Mesenchymal stem cell (in vitro differentiated cells and primary cell): ENCODE measurements around the gene ZNF621.
A peak's percentile ranks its signal among the peaks of the same experiment; 100 is the strongest.

Experiments
- DNase-seq: peaks from one replicate; pipeline ENCODE4 v3.0.0-alpha.2; 2013
- H2AFZ ChIP-seq: one replicate; pipeline ENCODE4 v1.6.1; 2013; ENCODE audit warnings: low read depth, mild to moderate bottlenecking, control low read depth, inconsistent platforms, low read length, moderate library complexity
- H2AK5ac ChIP-seq: 2 replicates; pipeline ENCODE4 v1.6.1; 2013; ENCODE audit warnings: low read length, moderate library complexity, mild to moderate bottlenecking, inconsistent platforms; ENCODE audit not compliant: severe bottlenecking
- H2BK120ac ChIP-seq: one replicate; pipeline ENCODE4 v1.6.1; 2013; ENCODE audit warnings: low read depth, mild to moderate bottlenecking, inconsistent platforms, low read length, moderate library complexity
- H2BK12ac ChIP-seq, 2 experiments: one replicate each; pipeline ENCODE4 v1.6.1; 2013; ENCODE audit warnings: inconsistent platforms in 2 of 2, low read length in 2 of 2, mild to moderate bottlenecking in 2 of 2, moderate library complexity in 2 of 2, control low read depth in 1 of 2
- H2BK15ac ChIP-seq: one replicate; pipeline ENCODE4 v1.6.1; 2013; ENCODE audit warnings: mild to moderate bottlenecking, low read depth, inconsistent platforms; ENCODE audit not compliant: poor library complexity, severe bottlenecking
- H2BK5ac ChIP-seq: 2 replicates; pipeline ENCODE4 v1.6.1; 2013; ENCODE audit warnings: low read depth, mild to moderate bottlenecking, low read length, control low read depth, inconsistent platforms; ENCODE audit not compliant: poor library complexity, severe bottlenecking
- H3K14ac ChIP-seq, 2 experiments: one replicate each; pipeline ENCODE4 v1.6.1; 2013; ENCODE audit warnings: inconsistent platforms in 2 of 2, low read length in 2 of 2, control low read depth in 1 of 2, mild to moderate bottlenecking in 1 of 2, moderate library complexity in 1 of 2
- H3K18ac ChIP-seq, 2 experiments: one replicate each; pipeline ENCODE4 v1.6.1; 2013; ENCODE audit warnings: inconsistent platforms in 2 of 2, low read length in 2 of 2, control low read depth in 1 of 2, low read depth in 1 of 2, mild to moderate bottlenecking in 1 of 2
- H3K23ac ChIP-seq, 2 experiments: one replicate each; pipeline ENCODE4 v1.6.1; 2013; ENCODE audit warnings: inconsistent platforms in 2 of 2, low read length in 2 of 2, mild to moderate bottlenecking in 2 of 2, moderate library complexity in 2 of 2, control low read depth in 1 of 2
- H3K27ac ChIP-seq: 2 replicates; pipeline ENCODE4 v1.5.1; 2013; ENCODE audit warnings: mild to moderate bottlenecking, moderate library complexity, low read length, control low read depth, inconsistent platforms; ENCODE audit not compliant: poor library complexity, severe bottlenecking
- H3K27me3 ChIP-seq, 2 experiments: 2 replicates each; pipeline versions ENCODE4 v1.6.1 to v1.7.0; 2013; ENCODE audit warnings: low read length in 2 of 2, mild to moderate bottlenecking in 2 of 2, moderate library complexity in 2 of 2, control low read depth in 1 of 2, inconsistent platforms in 1 of 2; ENCODE audit not compliant: control insufficient read depth in 1 of 2, insufficient read depth in 1 of 2
- H3K36me3 ChIP-seq, 2 experiments: 2 replicates each; pipeline versions ENCODE4 v1.6.1 to v1.7.0; 2013; ENCODE audit warnings: low read length in 2 of 2, control low read depth in 1 of 2, inconsistent platforms in 1 of 2, low read depth in 1 of 2, mild to moderate bottlenecking in 1 of 2; ENCODE audit not compliant: insufficient read depth in 2 of 2, control insufficient read depth in 1 of 2
- H3K4ac ChIP-seq, 2 experiments: one replicate each; pipeline ENCODE4 v1.6.1; 2013; ENCODE audit warnings: inconsistent platforms in 2 of 2, low read length in 2 of 2, mild to moderate bottlenecking in 2 of 2, moderate library complexity in 2 of 2, control low read depth in 1 of 2, low read depth in 1 of 2
- H3K4me1 ChIP-seq: 2 replicates; pipeline ENCODE4 v1.6.1; 2013; ENCODE audit warnings: low read depth, low read length, control low read depth; ENCODE audit not compliant: control insufficient read depth, insufficient read depth
- H3K4me2 ChIP-seq: 2 replicates; pipeline ENCODE4 v1.6.1; 2013; ENCODE audit warnings: low read length, mild to moderate bottlenecking, inconsistent platforms; ENCODE audit not compliant: poor library complexity, severe bottlenecking
- H3K4me3 ChIP-seq, 2 experiments: 2 replicates each; pipeline versions ENCODE4 v1.5.1 to v1.7.0; 2013; ENCODE audit warnings: low read length in 2 of 2, mild to moderate bottlenecking in 2 of 2, control low read depth in 1 of 2, low read depth in 1 of 2; ENCODE audit not compliant: insufficient read depth in 1 of 2
- H3K79me1 ChIP-seq: replicated peaks from 2 replicates; pipeline ENCODE4 v1.6.1; 2013; ENCODE audit warnings: mild to moderate bottlenecking, control low read depth, low read length, inconsistent platforms; ENCODE audit not compliant: poor library complexity, severe bottlenecking
- H3K9ac ChIP-seq: 2 replicates; pipeline ENCODE4 v1.7.0; 2013; ENCODE audit warnings: mild to moderate bottlenecking, low read length, moderate library complexity
- H3K9me3 ChIP-seq: 2 replicates; pipeline ENCODE4 v1.7.0; 2013; ENCODE audit warnings: mild to moderate bottlenecking, low read length; ENCODE audit not compliant: control insufficient read depth
- H4K8ac ChIP-seq: one replicate; pipeline ENCODE4 v1.6.1; 2013; ENCODE audit warnings: inconsistent platforms, mild to moderate bottlenecking, low read length, moderate library complexity
- H4K91ac ChIP-seq: one replicate; pipeline ENCODE4 v1.6.1; 2013; ENCODE audit warnings: mild to moderate bottlenecking, low read length, inconsistent platforms
- WGBS: methylation state at CpG from one replicate; pipeline ENCODE4 v1.1.7; 2013; ENCODE audit warnings: mixed read lengths; 5-methylcytosine and 5-hydroxymethylcytosine counted together

Gene ZNF621

DNA sequence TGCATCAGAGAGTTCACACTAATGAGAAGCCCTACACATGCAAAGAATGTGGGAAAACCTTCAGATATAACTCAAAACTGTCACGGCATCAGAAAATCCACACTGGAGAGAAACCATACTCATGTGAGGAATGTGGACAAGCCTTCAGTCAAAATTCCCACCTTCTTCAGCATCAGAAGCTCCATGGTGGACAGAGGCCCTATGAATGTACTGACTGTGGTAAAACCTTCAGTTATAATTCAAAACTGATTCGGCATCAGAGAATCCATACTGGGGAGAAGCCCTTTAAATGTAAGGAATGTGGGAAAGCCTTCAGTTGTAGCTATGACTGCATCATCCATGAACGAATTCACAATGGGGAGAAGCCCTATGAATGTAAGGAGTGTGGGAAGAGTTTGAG, 37.6 kb upstream of the ZNF621 start:
- Histone ChIP-seq H3K36me3 (peaks cover 21 to 53% of the 10 kb centered on the region in 2 experiments), H3K27me3 (no peaks in the 10 kb centered on the region), H3K23ac (no peak overlapping the region), H3K18ac (no peak overlapping the region), H2BK12ac (no peak overlapping the region), H2BK15ac (no peak overlapping the region), H3K4me2 (no peak overlapping the region), H3K4ac (no peak overlapping the region), H3K4me3 (no peak overlapping the region), H4K91ac (no peak overlapping the region), H4K8ac (no peak overlapping the region), H3K79me1 (peaks cover 2% of the 10 kb centered on the region), H2BK120ac (no peak overlapping the region), H3K14ac (no peak overlapping the region), H2AK5ac (no peak overlapping the region), H3K27ac (no peak overlapping the region), H3K9me3 (peaks cover 24% of the 10 kb centered on the region), H3K4me1 (no peaks in the 10 kb centered on the region), H2AFZ (no peak overlapping the region), H2BK5ac (no peak overlapping the region), H3K9ac (no peak overlapping the region)
- no peak for DNase-seq
- 100% methylated on average over 3 of the region's 3 CpGs for WGBS

DNA sequence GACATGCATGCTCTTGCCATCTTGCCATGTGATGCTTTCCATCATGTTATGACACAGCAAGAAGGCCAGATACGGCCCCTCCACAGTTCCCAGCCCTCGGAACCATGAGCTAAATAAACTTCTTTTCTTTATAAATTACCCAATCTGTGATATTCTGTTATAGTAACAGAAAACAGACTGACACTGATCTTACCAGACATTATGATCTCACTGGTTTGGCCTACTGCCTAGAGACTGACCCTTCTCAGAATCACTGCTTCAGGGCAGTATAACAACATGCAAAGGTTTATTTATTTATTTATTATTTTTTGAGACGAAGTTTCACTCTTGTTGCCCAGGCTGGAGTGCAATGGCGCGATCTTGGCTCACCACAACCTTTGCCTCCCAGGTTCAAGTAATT, 33.8 kb upstream of the ZNF621 start:
- Histone ChIP-seq H4K91ac (no peak overlapping the region), H3K4me1 (no peaks in the 10 kb centered on the region), H4K8ac (no peak overlapping the region), H3K4me2 (no peak overlapping the region), H3K27ac (no peak overlapping the region), H3K27me3 (no peaks in the 10 kb centered on the region), H2AFZ (no peak overlapping the region), H2BK120ac (no peak overlapping the region), H3K23ac (no peak overlapping the region), H2BK15ac (no peak overlapping the region), H2BK5ac (no peak overlapping the region), H3K4ac (no peak overlapping the region), H3K36me3 (peaks cover 12 to 25% of the 10 kb centered on the region in 2 experiments), H2AK5ac (no peak overlapping the region), H3K79me1 (no peaks in the 10 kb centered on the region), H3K9me3 (peaks cover 24% of the 10 kb centered on the region), H3K14ac (no peak overlapping the region), H2BK12ac (no peak overlapping the region), H3K4me3 (no peak overlapping the region), H3K18ac (no peak overlapping the region), H3K9ac (no peak overlapping the region)
- no peak for DNase-seq
- 90% methylated on average over 2 of the region's 5 CpGs for WGBS

DNA sequence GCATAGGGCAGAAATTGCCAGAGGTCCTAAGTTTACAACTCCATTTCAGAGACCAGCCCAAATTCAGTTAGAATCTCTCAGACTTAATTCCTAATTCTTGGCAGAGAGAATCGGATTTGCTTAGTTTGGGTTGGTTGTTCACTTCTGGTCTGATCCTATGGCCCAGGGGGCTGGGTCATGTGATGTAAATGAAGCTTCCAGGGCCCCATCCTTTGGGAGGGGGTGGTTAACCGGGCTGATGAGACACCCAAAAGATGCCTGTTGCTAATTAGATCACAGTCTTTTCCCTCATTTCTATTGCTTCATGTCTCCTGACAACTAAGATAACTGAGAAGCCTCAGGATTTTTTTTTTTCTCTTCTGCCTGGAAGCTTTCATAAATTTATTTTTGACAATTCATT, 30.1 kb upstream of the ZNF621 start:
- no peaks in the 10 kb centered on the region for H3K9me3 ChIP-seq
- H3K14ac ChIP-seq, result no peak overlapping the region
- no peak overlapping the region for H2AK5ac ChIP-seq
- no peak overlapping the region for H3K4me3 ChIP-seq
- no peaks in the 10 kb centered on the region for H3K4me1 ChIP-seq
- no peak overlapping the region for H3K4ac ChIP-seq
- H4K91ac ChIP-seq, result no peak overlapping the region
- H3K18ac ChIP-seq, result no peak overlapping the region
- no peak overlapping the region for H3K27ac ChIP-seq
- no peak overlapping the region for H3K23ac ChIP-seq
- H2BK12ac ChIP-seq, result no peak overlapping the region
- H3K4me2 ChIP-seq, result no peak overlapping the region
- no peak overlapping the region for H2BK15ac ChIP-seq
- H3K36me3 ChIP-seq, result no peaks in the 10 kb centered on the region
- no peak for DNase-seq
- no peaks in the 10 kb centered on the region for H3K27me3 ChIP-seq
- no peak overlapping the region for H2BK120ac ChIP-seq
- H3K9ac ChIP-seq, result peak overlapping the region; percentile 74
- 83% methylated on average over 1 of the region's 2 CpGs for WGBS
- H4K8ac ChIP-seq, result no peak overlapping the region
- no peaks in the 10 kb centered on the region for H3K79me1 ChIP-seq
- H2BK5ac ChIP-seq, result no peak overlapping the region
- no peak overlapping the region for H2AFZ ChIP-seq

DNA sequence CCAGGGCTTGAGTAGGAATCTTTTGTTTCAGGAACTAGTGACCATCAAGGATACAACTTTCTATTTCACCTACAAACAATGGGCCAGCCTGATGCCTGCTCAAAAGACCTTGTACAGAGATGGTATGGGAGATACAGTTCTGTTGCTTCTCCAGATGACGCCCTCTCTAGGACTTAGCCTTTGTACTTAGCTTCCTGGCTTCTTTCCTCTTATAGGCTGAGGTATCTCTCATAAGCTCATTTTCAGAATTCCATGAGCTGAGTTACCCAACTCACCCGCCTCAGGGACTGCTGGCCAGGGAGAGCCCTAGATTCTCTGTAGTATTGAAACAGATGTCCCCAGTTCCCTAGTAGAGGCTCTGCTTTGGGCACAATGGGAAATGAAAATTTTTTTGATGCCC, 27.5 kb upstream of the ZNF621 start:
- no peak overlapping the region for H3K14ac ChIP-seq
- no peak overlapping the region for H2BK12ac ChIP-seq
- no peak overlapping the region for H2BK15ac ChIP-seq
- H2AFZ ChIP-seq, result no peak overlapping the region
- no peaks in the 10 kb centered on the region for H3K27me3 ChIP-seq
- H3K79me1 ChIP-seq, result no peaks in the 10 kb centered on the region
- H3K4me3 ChIP-seq, result no peak overlapping the region
- no peak for DNase-seq
- no peaks in the 10 kb centered on the region for H3K4me1 ChIP-seq
- no peak overlapping the region for H3K9ac ChIP-seq
- H2BK120ac ChIP-seq, result no peak overlapping the region
- H2BK5ac ChIP-seq, result no peak overlapping the region
- no peak overlapping the region for H3K27ac ChIP-seq
- no peak overlapping the region for H4K8ac ChIP-seq
- H3K23ac ChIP-seq, result no peak overlapping the region
- H3K9me3 ChIP-seq, result no peaks in the 10 kb centered on the region
- H2AK5ac ChIP-seq, result no peak overlapping the region
- H3K18ac ChIP-seq, result no peak overlapping the region
- H3K4me2 ChIP-seq, result no peak overlapping the region
- H3K4ac ChIP-seq, result no peak overlapping the region
- no peaks in the 10 kb centered on the region for H3K36me3 ChIP-seq
- H4K91ac ChIP-seq, result no peak overlapping the region
- 78% methylated on average over 2 of the region's 2 CpGs for WGBS
